SK-N-MC (cell line): ENCODE measurements around the gene SPIN1.

ENCODE experiments used
- DNase-seq: peaks from one replicate; pipeline ENCODE4 v3.0.0-alpha.2; 2011; ENCODE audit warnings: low read depth, low spot score
- H3K27ac ChIP-seq: fragments of 200-600 bp; sonication (generic); 2 replicates; pipeline ENCODE4 v1.5.1; 2016; ENCODE audit warnings: mixed run types
- H3K36me3 ChIP-seq: fragments of 200-600 bp; sonication (generic); 2 replicates; pipeline ENCODE4 v1.6.1; 2017; ENCODE audit warnings: antibody characterized with exemption, low read length, mixed read lengths; ENCODE audit not compliant: insufficient read depth
- H3K4me3 ChIP-seq: fragments of 200-600 bp; sonication (generic); 2 replicates; pipeline ENCODE4 v1.5.1; 2016
- H3K9ac ChIP-seq: fragments of 200-600 bp; sonication (generic); 2 replicates; pipeline ENCODE4 v1.8.0; 2017; ENCODE audit warnings: mixed run types, mixed read lengths; ENCODE audit not compliant: insufficient read length
- H3K9me3 ChIP-seq: fragments of 200-600 bp; sonication (generic); 2 replicates; pipeline ENCODE4 v1.6.1; 2017; ENCODE audit warnings: low read depth, mild to moderate bottlenecking, antibody characterized with exemption, low read length, moderate library complexity, mixed read lengths
- EZH2 ChIP-seq: fragments of 200-600 bp; sonication (generic); IDR thresholded peaks from one replicate; pipeline ENCODE4 v1.6.1; 2017; ENCODE audit warnings: antibody characterized with exemption
- FOXP2 ChIP-seq: optimal IDR thresholded peaks from 2 replicates; pipeline ENCODE3; 2011; ENCODE audit warnings: mild to moderate bottlenecking, moderate library complexity; ENCODE audit not compliant: insufficient read depth; ENCODE audit errors: extremely low read length, control extremely low read depth
- POLR2AphosphoS5 ChIP-seq: IDR thresholded peaks from 2 replicates; pipeline ENCODE4 v1.6.1; 2012; ENCODE audit warnings: mild to moderate bottlenecking, low read depth, low read length, borderline replicate concordance

Gene SPIN1

DNA sequence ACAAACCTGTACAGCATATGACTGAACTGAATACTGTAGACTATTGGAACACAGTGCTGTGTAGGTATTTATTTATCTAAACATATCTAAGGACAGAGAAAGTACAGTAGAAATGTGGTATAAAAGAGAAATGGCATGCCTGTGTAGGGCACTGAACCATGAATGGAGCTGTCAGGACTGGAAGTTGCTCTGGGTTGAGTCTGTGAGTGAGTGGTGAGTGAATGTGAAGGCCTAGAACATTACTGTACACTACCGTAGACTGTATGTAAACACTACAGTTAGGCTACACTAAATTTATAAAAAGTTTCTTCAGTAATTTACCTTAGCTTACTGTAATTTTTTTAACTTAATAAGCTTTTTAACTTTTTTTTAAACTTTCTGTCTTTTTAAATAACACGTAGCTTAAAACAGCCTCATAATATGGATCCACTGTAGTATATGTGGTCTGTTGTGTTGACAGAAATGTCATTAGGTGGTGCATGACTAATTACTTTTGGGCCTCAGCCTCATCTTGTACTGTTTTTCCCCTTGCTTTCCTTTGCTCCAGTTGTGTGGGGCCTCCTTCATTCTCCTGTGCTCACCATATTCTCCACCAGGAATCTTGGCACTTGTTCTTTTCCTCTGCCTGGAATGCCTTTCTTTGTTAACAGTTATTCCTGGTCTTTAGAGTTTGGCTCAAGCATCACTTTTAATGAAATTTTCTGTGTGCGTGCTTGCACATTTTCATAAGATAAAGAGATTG is 8.8 kb downstream of the SPIN1 start:
- H3K9ac ChIP-seq = no peak overlapping the region
- no peak overlapping the region for H3K27ac ChIP-seq
- DNase-seq = no peak
- no peak overlapping the region for H3K4me3 ChIP-seq
- H3K9me3 ChIP-seq = peaks cover 3% of the 10 kb centered on the region; the same call in 1 of the 2 replicates
- TF ChIP-seq FOXP2 (no peak), EZH2 (no peak), POLR2AphosphoS5 (no peak)
- peaks cover 63% of the 10 kb centered on the region for H3K36me3 ChIP-seq

DNA sequence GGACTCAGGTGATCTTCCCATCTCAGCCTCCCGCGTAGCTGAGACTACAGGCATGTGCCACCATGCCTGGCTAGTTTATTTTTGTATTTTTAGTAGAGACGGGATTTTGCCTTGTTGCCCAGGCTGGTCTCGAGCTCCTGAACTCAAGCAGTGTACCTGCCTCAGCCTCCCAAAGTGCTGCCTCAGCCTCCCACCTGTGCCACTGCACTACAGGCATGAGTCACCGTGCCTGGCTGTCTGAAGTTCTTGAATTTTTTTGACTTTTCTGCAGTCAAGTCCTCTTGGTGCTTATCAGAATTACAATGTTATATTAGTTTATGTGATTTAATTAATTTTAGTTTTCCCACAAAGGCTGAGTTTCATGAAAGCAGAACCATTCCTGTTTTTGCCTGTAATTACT is 9.8 kb downstream of the SPIN1 start:
- Histone ChIP-seq H3K27ac (no peak overlapping the region), H3K9ac (no peak overlapping the region), H3K36me3 (peaks cover 60% of the 10 kb centered on the region), H3K9me3 (peaks cover 3% of the 10 kb centered on the region; the same call in 1 of the 2 replicates), H3K4me3 (no peak overlapping the region)
- no peak for DNase-seq
- no peak for TF ChIP-seq FOXP2
- TF ChIP-seq POLR2AphosphoS5 = no peak
- no peak for TF ChIP-seq EZH2

DNA sequence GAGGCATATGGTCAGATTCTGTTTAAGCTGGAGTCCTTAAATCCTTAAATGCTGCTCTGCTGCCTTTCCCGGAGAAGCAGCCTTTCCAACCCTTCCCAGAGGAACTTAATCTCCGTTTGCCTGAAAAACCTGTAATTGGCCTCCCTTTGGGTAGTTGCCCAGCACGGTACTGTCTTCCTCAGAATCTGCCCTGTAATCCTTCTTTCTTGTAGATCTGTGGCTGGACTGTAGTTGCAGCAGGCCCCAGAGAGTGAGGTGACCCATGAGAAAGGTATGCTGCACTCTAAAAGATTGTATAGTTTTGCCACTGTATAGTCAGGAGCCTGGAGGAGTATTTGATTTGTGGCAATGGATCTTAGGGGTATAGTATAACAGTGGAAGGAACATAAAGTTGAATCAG is 11.7 kb downstream of the SPIN1 start:
- no peak for TF ChIP-seq POLR2AphosphoS5
- TF ChIP-seq FOXP2 = no peak
- no peak for TF ChIP-seq EZH2
- Histone ChIP-seq H3K27ac (no peak overlapping the region), H3K9me3 (no peaks in the 10 kb centered on the region), H3K9ac (no peak overlapping the region), H3K4me3 (no peak overlapping the region), H3K36me3 (peaks cover 48% of the 10 kb centered on the region)
- no peak for DNase-seq

DNA sequence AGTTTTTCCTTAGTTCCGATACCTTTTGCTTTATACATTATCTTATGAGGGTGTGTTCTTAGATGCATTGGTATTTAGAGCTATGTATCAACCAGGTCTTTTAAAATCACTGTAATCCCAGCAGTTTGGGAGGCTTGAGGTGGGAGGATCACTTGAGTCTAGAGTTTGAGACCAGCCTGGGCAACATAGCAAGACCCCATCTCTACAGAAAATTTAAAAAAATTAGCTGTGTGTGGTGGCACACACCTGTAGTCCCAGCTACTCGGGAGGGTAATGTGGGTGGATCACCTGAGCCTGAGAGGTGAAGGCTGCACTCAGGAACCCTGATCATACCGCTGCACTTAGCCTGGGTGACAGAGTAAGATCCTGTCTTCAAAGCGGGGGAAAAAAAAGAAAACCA is 15.1 kb downstream of the SPIN1 start:
- H3K9me3 ChIP-seq = no peaks in the 10 kb centered on the region
- no peak overlapping the region for H3K27ac ChIP-seq
- DNase-seq = no peak
- H3K9ac ChIP-seq = no peak overlapping the region
- no peak overlapping the region for H3K4me3 ChIP-seq
- TF ChIP-seq EZH2 = no peak
- TF ChIP-seq POLR2AphosphoS5 = no peak
- TF ChIP-seq FOXP2 = no peak
- H3K36me3 ChIP-seq = peaks cover 27% of the 10 kb centered on the region

DNA sequence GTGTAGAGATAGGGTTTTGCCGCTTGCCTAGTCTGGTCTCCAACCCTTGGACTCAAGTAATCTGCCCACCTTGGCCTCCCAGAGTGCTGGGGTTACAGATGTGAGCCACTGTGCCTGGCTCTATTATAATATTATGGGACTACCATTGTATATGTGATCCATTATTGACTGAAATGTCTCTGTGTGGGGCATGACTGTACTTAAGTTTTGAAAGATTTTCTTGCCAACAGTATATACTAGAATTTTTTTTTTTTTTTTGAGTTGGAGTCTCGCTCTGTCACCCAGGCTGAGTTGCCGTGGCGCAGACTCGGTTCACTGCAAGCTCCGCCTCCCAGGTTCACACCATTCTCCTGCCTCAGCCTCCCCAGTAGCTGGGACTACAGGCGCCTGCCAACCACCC is 17.8 kb downstream of the SPIN1 start:
- H3K9ac ChIP-seq = no peak overlapping the region
- H3K9me3 ChIP-seq = peaks cover 3% of the 10 kb centered on the region; the same call in 1 of the 2 replicates
- H3K27ac ChIP-seq = no peak overlapping the region
- H3K4me3 ChIP-seq = no peak overlapping the region
- TF ChIP-seq POLR2AphosphoS5 (no peak), EZH2 (no peak), FOXP2 (no peak)
- DNase-seq = no peak
- H3K36me3 ChIP-seq = peaks cover 20% of the 10 kb centered on the region

DNA sequence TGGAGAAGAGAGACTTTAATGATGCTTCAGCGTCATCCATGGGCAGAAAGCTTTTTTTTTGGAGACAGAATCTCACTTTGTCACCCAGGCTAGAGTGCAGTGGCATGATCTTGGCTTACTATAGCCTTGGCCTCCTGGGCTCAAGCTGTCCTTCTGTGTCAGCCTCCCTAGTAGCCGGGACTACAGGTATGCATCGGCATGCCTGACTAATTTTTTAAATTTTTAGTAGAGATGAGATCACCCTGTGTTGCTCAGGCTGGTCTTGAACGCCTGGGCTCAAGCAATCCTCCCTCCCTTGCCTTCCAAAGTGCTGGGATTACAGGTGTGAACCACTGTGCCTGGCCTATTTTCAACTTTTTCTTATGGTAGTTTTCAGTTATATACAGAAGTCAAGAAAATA is 23.2 kb downstream of the SPIN1 start:
- Histone ChIP-seq H3K9ac (no peak overlapping the region), H3K9me3 (peaks cover 10% of the 10 kb centered on the region), H3K4me3 (no peak overlapping the region), H3K27ac (no peak overlapping the region), H3K36me3 (peaks cover 51% of the 10 kb centered on the region)
- DNase-seq = no peak
- no peak for TF ChIP-seq EZH2
- no peak for TF ChIP-seq FOXP2
- no peak for TF ChIP-seq POLR2AphosphoS5

DNA sequence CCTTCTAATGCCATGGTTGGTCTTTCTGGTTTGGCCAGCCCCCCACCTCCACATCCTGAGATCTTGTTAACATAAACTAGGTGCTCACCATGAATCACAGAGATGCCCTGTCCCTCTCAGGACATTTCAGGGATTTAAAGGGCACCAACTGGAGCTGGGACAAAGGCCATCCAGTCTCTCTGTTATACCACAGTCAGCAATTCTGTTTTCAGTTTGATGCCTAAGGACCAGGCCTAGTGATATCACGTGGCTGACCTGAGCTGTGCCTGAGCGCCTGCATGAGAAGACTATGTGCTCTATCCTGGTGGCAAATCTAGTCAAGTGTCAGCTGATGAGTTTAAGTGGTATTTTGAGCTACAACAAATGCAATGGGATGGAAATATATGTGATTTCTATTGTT is 26.1 kb downstream of the SPIN1 start:
- Histone ChIP-seq H3K27ac (no peak overlapping the region), H3K9me3 (peaks cover 24% of the 10 kb centered on the region), H3K9ac (no peak overlapping the region), H3K4me3 (no peak overlapping the region), H3K36me3 (peaks cover 79% of the 10 kb centered on the region)
- no peak for TF ChIP-seq POLR2AphosphoS5
- no peak for TF ChIP-seq EZH2
- no peak for TF ChIP-seq FOXP2
- DNase-seq = no peak

DNA sequence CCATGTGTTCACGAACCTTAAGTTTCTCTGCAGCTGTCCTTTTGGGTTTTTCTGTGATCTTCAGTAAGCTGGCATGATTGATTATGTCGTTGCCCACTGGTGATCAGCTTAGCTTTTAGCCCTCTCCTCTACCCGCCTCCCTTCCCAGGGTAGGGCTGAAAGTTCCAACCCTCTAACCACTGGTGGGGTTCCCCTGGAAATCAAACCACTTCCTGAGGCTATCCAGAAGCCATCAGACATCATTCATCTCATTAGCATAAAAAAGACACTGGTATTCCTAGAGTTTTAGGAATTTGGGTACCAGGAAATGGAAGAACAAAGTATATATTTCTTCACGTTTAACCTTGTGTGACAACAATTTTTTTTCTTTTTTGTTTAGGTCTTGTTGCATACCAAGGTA is 29.8 kb downstream of the SPIN1 start:
- H3K36me3 ChIP-seq = peaks cover 86% of the 10 kb centered on the region

DNA sequence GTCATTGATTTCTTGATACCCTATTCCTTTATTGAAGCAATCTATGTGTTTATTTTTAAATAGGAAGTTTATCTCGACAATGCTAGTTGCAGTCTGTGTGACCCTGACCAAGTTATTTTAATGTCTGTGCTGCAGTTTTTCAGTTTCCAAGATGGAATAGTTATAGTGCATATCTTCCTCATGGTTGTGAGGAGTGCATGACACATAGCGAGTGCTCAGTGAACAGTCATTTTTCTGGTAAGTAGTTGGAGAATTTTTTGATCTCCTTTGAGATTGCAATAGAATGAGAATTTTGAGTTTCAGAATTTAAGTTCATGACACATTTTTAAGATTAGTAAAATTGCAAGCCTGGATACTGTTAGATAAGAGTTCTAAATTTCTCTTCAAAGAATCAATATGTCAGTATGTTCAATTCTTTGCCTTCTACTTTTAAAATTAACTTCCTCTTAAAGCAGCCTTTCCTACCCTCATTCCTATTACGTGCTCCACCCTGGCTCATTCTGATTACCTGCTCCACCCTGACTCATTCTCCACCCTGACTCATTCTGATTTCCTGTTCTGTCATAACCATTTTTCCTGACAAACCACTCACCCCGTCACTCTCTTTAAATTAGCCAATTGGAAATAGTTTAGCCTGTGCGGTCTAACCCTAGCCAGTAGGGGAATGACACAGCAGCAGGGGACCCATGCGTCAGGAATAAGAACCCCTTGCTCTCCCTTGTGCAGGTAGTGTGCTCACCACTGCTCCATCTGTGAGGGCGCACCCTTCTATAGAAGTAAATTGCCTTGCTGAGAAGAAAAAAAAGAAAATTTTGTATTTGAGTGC is 30.7 kb downstream of the SPIN1 start:
- no peak overlapping the region for H3K9ac ChIP-seq
- H3K9me3 ChIP-seq = peaks cover 29% of the 10 kb centered on the region
- no peak overlapping the region for H3K4me3 ChIP-seq
- peaks cover 87% of the 10 kb centered on the region for H3K36me3 ChIP-seq
- no peak overlapping the region; the same call in 1 of the 2 replicates for H3K27ac ChIP-seq
- TF ChIP-seq POLR2AphosphoS5 (no peak), FOXP2 (no peak), EZH2 (no peak)
- no peak for DNase-seq

More for the DNA sequence above, 29.8 kb downstream of the SPIN1 start:
- TF ChIP-seq POLR2AphosphoS5 (no peak), EZH2 (no peak), FOXP2 (no peak)
- DNase-seq = no peak
- no peak overlapping the region for H3K4me3 ChIP-seq
- H3K9me3 ChIP-seq = peaks cover 31% of the 10 kb centered on the region
- H3K9ac ChIP-seq = no peak overlapping the region
- no peak overlapping the region for H3K27ac ChIP-seq
